K562 (cell line): ENCODE data around the gene PRKG2. TPM values are rescaled to one million over a fixed set of nuclear protein-coding genes. Genes with fewer than 3 reads are reported as not detected.
"Not testable (repeated sequence)": the region's sequence is repeated elsewhere in the genome, so short reads cannot be mapped to it uniquely, and the experiment has no call there.

Experiments used
- ATAC-seq: fragments of 200-7000 bp; cut with Tn5 transposase; 3 replicates; pipeline ENCODE4 v1.9.1; 2020; ENCODE audit warnings: moderate library complexity
- BruUV-seq: library from RNA; stranded (reverse); fragments of 400-500 nt; replicated peaks from 2 replicates; lab custom pipeline; 2021; lab: Mats Ljungman, UMichigan
- CTCF ChIA-PET: fragments of 300-600 bp; formaldehyde crosslinking; extraction: SDS; loops from one replicate; lab custom pipeline; 2021; ENCODE audit warnings: low intra/inter-chr PET ratio; lab: Yijun Ruan, JAX
- POLR2A ChIA-PET: fragments of 300-600, 350-650 bp; sonication (Branson Sonifier 250); formaldehyde crosslinking; extraction: SDS; loops from one replicate; lab custom pipeline; 2021; ENCODE audit warnings: antibody characterized with exemption, inconsistent platforms; lab: Yijun Ruan, JAX
- DNase-seq, 4 experiments: peaks; one replicate each; pipeline versions ENCODE4 v3.0.0 to v3.0.0-alpha.2; 2011 to 2018; ENCODE audit warnings: low spot score in 3 of 4, mixed read lengths in 3 of 4; ENCODE audit errors: extremely low read depth in 1 of 4
- FAIRE-seq: peaks from 2 replicates; lab custom pipeline; 2011; peaks lifted over from hg19 to GRCh38; lab: Jason Lieb, UNC
- H2AFZ ChIP-seq: 2 replicates; pipeline ENCODE4 v1.6.0; 2011; ENCODE audit warnings: low read depth, low read length, control low read depth, inconsistent platforms
- H3K27ac ChIP-seq: fragments of 200-600 bp; 3 replicates; pipeline ENCODE4 v1.8.0; 2011; ENCODE audit warnings: low read depth, mild to moderate bottlenecking, control low read depth, inconsistent platforms, low read length, moderate library complexity, mixed read lengths; ENCODE audit errors: extremely low read depth
- H3K27me3 ChIP-seq, 2 experiments: fragments of 300-600 bp in 1 of 2; 2 replicates in 1 of 2; 3 replicates in 1 of 2; pipeline versions ENCODE4 v1.6.0 to v1.8.0; 2011; ENCODE audit warnings: inconsistent platforms in 2 of 2, low read length in 2 of 2, mild to moderate bottlenecking in 1 of 2, mixed read lengths in 1 of 2, moderate library complexity in 1 of 2; ENCODE audit not compliant: control insufficient read depth in 2 of 2, insufficient read depth in 2 of 2
- H3K36me3 ChIP-seq: fragments of 300-600 bp; 3 replicates; pipeline ENCODE4 v1.8.0; 2011; ENCODE audit warnings: mild to moderate bottlenecking, low read length, inconsistent platforms; ENCODE audit not compliant: control insufficient read depth, insufficient read depth
- H3K4me1 ChIP-seq, 2 experiments: fragments of 200-600 bp in 1 of 2; replicated peaks in 1 of 2; 2 replicates in 1 of 2; 3 replicates in 1 of 2; pipeline versions ENCODE4 v1.5.1 to v1.8.0; 2011; ENCODE audit warnings: inconsistent platforms in 2 of 2, low read length in 2 of 2, mild to moderate bottlenecking in 1 of 2, mixed read lengths in 1 of 2, moderate library complexity in 1 of 2; ENCODE audit not compliant: control insufficient read depth in 2 of 2, insufficient read depth in 2 of 2
- H3K4me2 ChIP-seq: 2 replicates; pipeline ENCODE4 v1.6.1; 2011; ENCODE audit warnings: low read length, control low read depth, inconsistent platforms, mixed read lengths; ENCODE audit not compliant: insufficient read depth
- H3K4me3 ChIP-seq: fragments of 200-600 bp; sonication (generic), shearing (Covaris generic); 2 replicates; pipeline ENCODE4 v1.5.1; 2016; ENCODE audit warnings: control low read depth, inconsistent platforms
- H3K79me2 ChIP-seq: fragments of 200-600 bp; 3 replicates; pipeline ENCODE4 v1.8.0; 2011; ENCODE audit warnings: low read length, inconsistent platforms; ENCODE audit not compliant: control insufficient read depth, insufficient read depth
- H3K9ac ChIP-seq, 2 experiments: 2 replicates each; pipeline versions ENCODE4 v1.6.0 to v1.6.1; 2011; ENCODE audit warnings: low read depth in 2 of 2, low read length in 2 of 2, control low read depth in 1 of 2, inconsistent platforms in 1 of 2, mild to moderate bottlenecking in 1 of 2, mixed read lengths in 1 of 2; ENCODE audit not compliant: insufficient read depth in 1 of 2
- H3K9me1 ChIP-seq: one replicate; pipeline ENCODE4 v1.6.0; 2011; ENCODE audit warnings: inconsistent platforms, mild to moderate bottlenecking, low read length, moderate library complexity; ENCODE audit not compliant: control insufficient read depth, insufficient read depth
- H3K9me3 ChIP-seq: replicated peaks from 2 replicates; pipeline ENCODE4 v1.5.1; 2011; ENCODE audit warnings: low read depth, low read length, inconsistent platforms; ENCODE audit not compliant: control insufficient read depth, insufficient read depth
- H4K20me1 ChIP-seq: replicated peaks from 2 replicates; pipeline ENCODE4 v1.6.1; 2011; ENCODE audit warnings: low read length, inconsistent platforms, mixed read lengths; ENCODE audit not compliant: control insufficient read depth, insufficient read depth
- LARP7 ChIP-seq: fragments of 450-650 bp; IDR thresholded peaks from 2 replicates; pipeline ENCODE4 v1.6.1; 2016
- MECOM ChIP-seq: fragments of 250-450 bp; sonication (Bioruptor Pico); IDR thresholded peaks from 2 replicates; pipeline ENCODE4 v1.8.0; 2022; ENCODE audit warnings: inconsistent platforms
- NFIX ChIP-seq: fragments of 250-450 bp; sonication (Bioruptor Pico); IDR thresholded peaks from 2 replicates; pipeline ENCODE4 v1.4.0; 2020; ENCODE audit warnings: low read depth, mild to moderate bottlenecking, moderate library complexity
- SRF ChIP-seq, 2 experiments: fragments of 250-450, 450-650 bp in 1 of 2; sonication (Bioruptor Pico) in 1 of 2; sonication (generic) in 1 of 2; formaldehyde crosslinking; IDR thresholded peaks; 2 replicates each; pipeline versions ENCODE4 v1.5.0 to v1.5.1; 2020 to 2022; ENCODE audit warnings: mild to moderate bottlenecking in 1 of 2, missing genetic modification reagents in 1 of 2
- TAF9B ChIP-seq: fragments of 450-650 bp; IDR thresholded peaks from 2 replicates; pipeline ENCODE4 v1.6.1; 2018; ENCODE audit warnings: mild to moderate bottlenecking; ENCODE audit not compliant: partially characterized antibody
- ZBTB43 ChIP-seq: sonication (generic); formaldehyde crosslinking; IDR thresholded peaks from 2 replicates; pipeline ENCODE4 v1.8.0; 2023; ENCODE audit warnings: mild to moderate bottlenecking, missing genetic modification reagents
- ZNF324 ChIP-seq: fragments of 250-450 bp; sonication (Bioruptor Pico); IDR thresholded peaks from 2 replicates; pipeline ENCODE4 v1.4.0; 2020; ENCODE audit warnings: mild to moderate bottlenecking
- WGBS: fragments of 100-300 bp; shearing (Covaris generic); methylation state at CpG from one replicate; pipeline ENCODE4 v1.1.6; 2016; ENCODE audit warnings: low coverage, mixed read lengths; ENCODE audit not compliant: insufficient coverage; ENCODE audit errors: missing lambda C conversion rate; 5-methylcytosine and 5-hydroxymethylcytosine counted together
- in situ Hi-C: fragments of 300-500 bp; cut with MboI; formaldehyde crosslinking; loops from 4 replicates; pipeline ENCODE4 v1.15.0; 2018; ENCODE audit warnings: inconsistent platforms, mixed read lengths
- intact Hi-C: fragments of 100-400 bp; cut with micrococcal nuclease; formaldehyde crosslinking; loops from 2 replicates; pipeline ENCODE4 v1.14.2; 2022
- polyA plus RNA-seq, 8 experiments: library from polyadenylated mRNA; depleted of rRNA in 4 of 8; stranded (reverse) in 5 of 8; unstranded in 3 of 8; fragments of >200 nt; fragmentation: Nextera tagmentation in 2 of 8; fragmentation: Illumina TruSeq in 1 of 8; extraction: Ambion mirVana in 2 of 8; extraction: Trizol in 1 of 8; gene quantifications; 2 replicates each; pipeline versions ENCODE4 v1.2.1 to v1.2.3, GENCODE V29; 2011 to 2014; ENCODE audit warnings: inconsistent platforms in 1 of 8, missing spikeins in 1 of 8
- total RNA-seq, 7 experiments: library from RNA; depleted of rRNA in 6 of 7; stranded (reverse); fragments of >200 nt in 6 of 7; fragmentation: Illumina TruSeq in 2 of 7; extraction: Trizol in 2 of 7; gene quantifications; 2 replicates each; pipeline versions ENCODE4 v1.2.1 to v1.2.3, GENCODE V29; 2011 to 2021; ENCODE audit warnings: low replicate concordance in 1 of 7

The PRKG2 gene
- total and polyA plus RNA-seq, 9 of the 15 experiments (the other 6 are each of a cell fraction or from before 2014, with no cell fraction given): 0.01 to 0.68 (median 0.34) TPM

- intact Hi-C loops (no loop called here), in situ Hi-C loops (no loop called here)
- Histone ChIP-seq H4K20me1 (no peaks in the 10 kb centered on the region), H3K27ac (no peak overlapping the region), H3K36me3 (no peaks in the 10 kb centered on the region), H3K9ac (no peak overlapping the region), H3K79me2 (no peaks in the 10 kb centered on the region), H3K4me2 (no peak overlapping the region), H3K9me3 (no peaks in the 10 kb centered on the region), H3K27me3 (no peaks in the 10 kb centered on the region), H3K4me1 (no peaks in the 10 kb centered on the region), H2AFZ (no peak overlapping the region), H3K4me3 (no peak overlapping the region), H3K9me1 (no peaks in the 10 kb centered on the region)
- WGBS: 0% methylated on average over 2 of the region's 2 CpGs
- no peak for ATAC-seq
- DNase-seq: no peak
- ChIA-PET POLR2A (interaction anchor here (0.6 kb wide), 1 partner anchor 11 kb away, joined by 3 read pairs; no protein-coding TSS in a partner anchor), CTCF (no interaction called here)
- TF ChIP-seq NFIX (CRISPR knock-in tag) (no peak), MECOM (CRISPR knock-in tag) (no peak), TAF9B (no peak), LARP7 (no peak), ZBTB43 (CRISPR knock-in tag) (no peak), ZNF324 (CRISPR knock-in tag) (no peak), SRF (CRISPR knock-in tag; IDR thresholded peaks at IDR 0.05) (no peak)
- no TSS peak for BruUV-seq
- no peak for FAIRE-seq
Measured at GRCh38 chr4:81225252-81225651, 10.2 kb upstream of the PRKG2 start.

GRCh38 chr4:81222082-81222472, 7.1 kb upstream of the PRKG2 start:
- DNase-seq, intact Hi-C loops, H3K4me2 ChIP-seq, H3K9ac ChIP-seq, H3K27ac ChIP-seq, H3K4me1 ChIP-seq, H4K20me1 ChIP-seq, H3K27me3 ChIP-seq, H3K79me2 ChIP-seq, H3K9me1 ChIP-seq, CTCF ChIA-PET, POLR2A ChIA-PET, in situ Hi-C loops, H3K4me3 ChIP-seq, FAIRE-seq, BruUV-seq, H3K36me3 ChIP-seq, H2AFZ ChIP-seq, H3K9me3 ChIP-seq, ATAC-seq: not testable (repeated sequence)
